A549 treated with Mapracorat at 1 μM for 4 hours (cell line): ENCODE results near the gene ZNF654. TPM values are rescaled to one million over a fixed set of nuclear protein-coding genes. Genes with fewer than 3 reads are reported as not detected.

Experiments
- total RNA-seq: library from RNA; stranded (reverse); fragments of 200-300 nt; extraction: Qiagen RNA extraction; gene quantifications from 5 replicates; pipeline ENCODE4 v1.2.3, GENCODE V29; 2022

ZNF654 gene
- 3.7 to 4.6 TPM (median 4.0 TPM) in 5 replicates for total RNA-seq

DNA sequence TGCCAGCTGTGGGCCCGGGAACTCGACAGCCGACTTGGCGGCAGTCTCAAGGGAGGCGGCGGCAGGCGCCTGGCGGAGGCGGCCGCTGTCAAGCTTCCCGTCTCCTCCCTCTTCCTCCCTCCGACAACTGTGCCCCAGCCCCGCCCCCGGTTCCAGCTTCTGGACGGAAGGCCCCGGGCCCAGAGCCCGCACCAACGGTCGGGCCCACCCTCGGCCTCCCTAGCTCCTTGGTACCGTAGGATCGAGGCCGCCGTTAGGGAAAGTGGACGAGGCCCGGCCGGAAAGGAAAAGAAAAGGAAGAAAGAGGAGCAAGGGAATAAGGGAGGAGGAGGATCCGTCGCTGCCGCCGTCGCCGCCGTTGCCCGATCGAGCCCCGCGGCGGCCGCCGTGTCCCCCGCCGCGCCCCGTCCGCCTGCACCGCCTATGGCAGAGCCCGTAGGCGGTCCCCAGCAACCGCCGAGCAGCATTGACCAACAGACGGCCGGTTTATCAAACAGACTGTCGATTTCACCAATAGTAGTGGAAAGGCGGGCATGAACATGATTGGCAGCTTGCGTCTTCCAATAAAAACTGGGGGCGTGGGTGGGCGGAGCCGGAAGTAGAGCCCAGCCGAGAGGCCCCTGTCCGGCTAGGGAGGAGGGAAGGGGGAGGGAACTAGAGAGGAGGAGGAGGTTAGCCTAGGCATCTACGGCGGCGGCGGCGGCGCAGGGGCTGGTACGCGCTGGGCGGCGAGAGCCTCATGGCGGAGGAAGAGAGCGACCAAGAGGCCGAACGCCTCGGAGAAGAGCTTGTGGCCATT, at the start of gene ZNF654, which contains the start of gene CGGBP1:
Gene ZNF654, plus strand, starts transcription at position 675 of the 799 bp plus-strand sequence. Its CDS starts 65 bp downstream, at position 740.
Gene CGGBP1, minus strand, starts transcription at position 425 of the 799 bp plus-strand sequence. CDS start 3,029 bp downstream, outside the sequence.

GRCh38 chr3:88149509-88150362, 90.7 kb downstream of the ZNF654 start, which contains the start of gene C3orf38:
Gene C3orf38 (plus strand): TSS chr3:88149959. CDS start chr3:88150053, 94 bp downstream.

Other genes starting within 250 kb of the ZNF654 start
- 29.6 to 40.5 TPM (median 38.3 TPM) in 5 replicates for gene CGGBP1, start 250 bp upstream of the ZNF654 start, total RNA-seq
- 16.2 to 21.1 TPM (median 18.6 TPM) in 5 replicates for gene C3orf38, start 90.7 kb downstream of the ZNF654 start, total RNA-seq